ENCODE data around the gene DOCK9. TPM values are rescaled to one million over a fixed set of nuclear protein-coding genes. Genes with fewer than 3 reads are reported as not detected.
A peak's percentile ranks its signal among the peaks of the same experiment; 100 is the strongest.

Gene DOCK9
- total RNA-seq, 2 experiments from 2014 or later, result 33.4 to 36.9 TPM

DNA sequence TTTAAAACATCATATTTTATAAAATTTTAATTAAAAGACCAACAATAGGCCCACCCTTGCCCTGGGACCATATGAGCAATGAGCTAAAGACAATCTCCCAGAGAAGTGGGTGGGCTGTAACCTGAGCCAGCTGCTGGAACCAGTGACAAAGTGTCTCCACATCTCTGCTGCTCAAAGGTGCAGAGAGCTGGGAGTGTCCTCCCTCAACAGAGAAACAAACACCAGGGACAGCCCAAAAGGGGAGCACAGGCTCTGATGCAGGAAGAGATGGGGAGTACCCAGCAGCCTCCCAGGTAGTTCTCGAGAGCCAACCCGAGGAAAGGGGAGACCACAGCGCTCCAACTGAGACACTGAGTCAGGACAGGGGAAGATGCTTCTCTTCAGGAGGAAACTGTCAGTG, 39.1 kb downstream of the DOCK9 start:
- no peak for ATAC-seq
- POLR2A ChIA-PET, result no interaction called here
- Mint-ChIP-seq H3K4me3 (no peak overlapping the region), H3K27ac (no peak overlapping the region), H3K36me3 (ENCODE audit: low read depth) (peaks cover 13% of the 10 kb centered on the region), H3K27me3 (no peaks in the 10 kb centered on the region), H3K9me3 (peaks cover 13% of the 10 kb centered on the region), H3K4me1 (ENCODE audit: low read depth) (peaks cover 12% of the 10 kb centered on the region)
- CTCF ChIA-PET, result no interaction called here
- no peak for DNase-seq
- TF ChIP-seq, protein P1, sequence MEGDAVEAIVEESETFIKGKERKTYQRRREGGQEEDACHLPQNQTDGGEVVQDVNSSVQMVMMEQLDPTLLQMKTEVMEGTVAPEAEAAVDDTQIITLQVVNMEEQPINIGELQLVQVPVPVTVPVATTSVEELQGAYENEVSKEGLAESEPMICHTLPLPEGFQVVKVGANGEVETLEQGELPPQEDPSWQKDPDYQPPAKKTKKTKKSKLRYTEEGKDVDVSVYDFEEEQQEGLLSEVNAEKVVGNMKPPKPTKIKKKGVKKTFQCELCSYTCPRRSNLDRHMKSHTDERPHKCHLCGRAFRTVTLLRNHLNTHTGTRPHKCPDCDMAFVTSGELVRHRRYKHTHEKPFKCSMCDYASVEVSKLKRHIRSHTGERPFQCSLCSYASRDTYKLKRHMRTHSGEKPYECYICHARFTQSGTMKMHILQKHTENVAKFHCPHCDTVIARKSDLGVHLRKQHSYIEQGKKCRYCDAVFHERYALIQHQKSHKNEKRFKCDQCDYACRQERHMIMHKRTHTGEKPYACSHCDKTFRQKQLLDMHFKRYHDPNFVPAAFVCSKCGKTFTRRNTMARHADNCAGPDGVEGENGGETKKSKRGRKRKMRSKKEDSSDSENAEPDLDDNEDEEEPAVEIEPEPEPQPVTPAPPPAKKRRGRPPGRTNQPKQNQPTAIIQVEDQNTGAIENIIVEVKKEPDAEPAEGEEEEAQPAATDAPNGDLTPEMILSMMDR (IDR thresholded peaks at IDR 0.05), result no peak
- intact Hi-C loops (cut with micrococcal nuclease), result no loop called here

DNA sequence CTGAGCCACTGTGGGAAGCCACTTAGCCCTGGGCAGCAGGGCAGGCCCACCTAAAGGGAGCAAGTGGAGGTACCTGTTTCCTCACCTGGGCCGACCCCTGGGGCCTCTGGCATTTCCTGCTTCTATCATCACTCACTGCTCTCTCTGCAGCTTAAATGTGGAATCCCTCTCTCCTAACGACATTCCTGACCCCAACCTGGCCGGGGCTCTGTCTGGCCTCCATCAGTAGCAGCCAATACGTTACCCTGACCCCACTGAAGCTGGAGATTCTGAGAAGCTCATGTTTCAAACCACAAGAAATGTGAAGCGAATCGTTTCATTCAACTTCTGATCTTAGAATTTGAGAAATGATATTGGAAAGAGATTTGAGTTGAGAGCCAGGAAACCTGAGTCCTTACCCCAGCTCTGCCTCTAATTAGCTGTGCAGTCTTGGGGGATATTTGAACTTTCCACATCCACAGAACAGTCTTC, 39.9 kb downstream of the DOCK9 start:
- CTCF ChIA-PET, result no interaction called here
- H3K27me3 Mint-ChIP-seq, result no peaks in the 10 kb centered on the region
- H3K36me3 Mint-ChIP-seq (ENCODE audit: low read depth), result peaks cover 19% of the 10 kb centered on the region
- POLR2A ChIA-PET, result no interaction called here
- H3K4me3 Mint-ChIP-seq, result no peak overlapping the region
- DNase-seq, result no peak
- ATAC-seq, result no peak
- H3K27ac Mint-ChIP-seq, result no peak overlapping the region
- TF ChIP-seq, protein P1 (IDR thresholded peaks at IDR 0.05), result no peak
- H3K9me3 Mint-ChIP-seq, result peaks cover 18% of the 10 kb centered on the region
- peaks cover 16% of the 10 kb centered on the region for H3K4me1 Mint-ChIP-seq (ENCODE audit: low read depth)
- intact Hi-C loops (cut with micrococcal nuclease), result no loop called here

DNA sequence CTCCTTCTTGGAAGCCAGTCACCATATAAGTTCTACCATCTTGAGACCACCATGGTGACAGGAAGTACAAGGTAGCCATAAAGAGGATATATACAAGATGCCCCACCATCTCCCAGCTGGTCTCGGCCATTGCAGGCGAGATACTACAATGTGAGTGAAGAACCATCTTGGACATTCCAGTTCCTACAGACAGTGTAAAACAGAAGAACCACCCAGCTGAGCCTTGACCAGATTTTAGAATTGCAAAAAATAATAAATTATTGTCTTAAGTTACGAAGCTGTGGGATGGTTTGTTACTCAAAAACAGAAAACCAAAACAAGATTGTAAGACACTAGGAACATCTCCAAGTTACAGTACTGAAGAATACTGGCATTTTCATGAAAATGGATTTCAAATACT, 43.6 kb downstream of the DOCK9 start:
- Mint-ChIP-seq H3K4me3 (no peak overlapping the region), H3K36me3 (ENCODE audit: low read depth) (peaks cover 19% of the 10 kb centered on the region), H3K9me3 (peaks cover 18% of the 10 kb centered on the region), H3K27ac (no peak overlapping the region), H3K4me1 (ENCODE audit: low read depth) (peaks cover 19% of the 10 kb centered on the region), H3K27me3 (no peaks in the 10 kb centered on the region)
- intact Hi-C loops (cut with micrococcal nuclease), result no loop called here
- DNase-seq, result no peak
- ChIA-PET POLR2A (interaction anchor here (0.6 to 1.4 kb wide), 3 partner anchors 21 to 151 kb away, joined by 3 to 4 read pairs (median 3); no protein-coding TSS in a partner anchor), CTCF (interaction anchor here (1.2 to 1.3 kb wide), 2 partner anchors 8 to 91 kb away, joined by 3 read pairs; no protein-coding TSS in a partner anchor)
- TF ChIP-seq, protein P1 (IDR thresholded peaks at IDR 0.05), result no peak
- no peak for ATAC-seq

DNA sequence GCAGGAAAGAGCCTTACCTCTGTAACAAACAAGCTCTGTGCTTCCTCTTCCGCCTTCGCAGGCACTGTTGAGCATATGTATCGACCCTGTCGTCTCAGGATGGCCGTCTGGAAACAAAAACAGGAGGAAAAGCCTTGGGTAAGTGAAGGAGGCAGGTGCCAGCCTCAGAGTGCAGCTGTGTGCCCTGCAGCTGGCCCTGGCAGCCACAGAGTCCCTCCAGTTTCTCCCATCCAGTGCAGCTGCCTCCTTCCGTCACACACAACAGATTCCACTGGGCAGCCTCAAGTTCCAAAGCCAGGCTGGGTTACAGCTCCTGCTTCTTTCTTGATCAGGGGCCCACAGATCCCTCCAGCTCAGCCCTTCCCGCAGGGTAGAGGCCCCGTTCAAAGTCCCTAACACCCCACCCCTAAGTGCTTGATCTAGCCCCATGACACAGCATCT, 47.7 kb downstream of the DOCK9 start:
- H3K4me3 Mint-ChIP-seq, result peak overlapping the region; percentile 65
- TF ChIP-seq, protein P1 (IDR thresholded peaks at IDR 0.05), result no peak
- peak; percentile 47 for ATAC-seq
- no peaks in the 10 kb centered on the region for H3K27me3 Mint-ChIP-seq
- peaks cover 13% of the 10 kb centered on the region for H3K4me1 Mint-ChIP-seq (ENCODE audit: low read depth)
- ChIA-PET POLR2A (no interaction called here), CTCF (interaction anchor here (0.9 to 2.2 kb wide), 3 partner anchors 9 to 103 kb away, joined by 3 to 6 read pairs (median 3); no protein-coding TSS in a partner anchor)
- H3K27ac Mint-ChIP-seq, result peak overlapping the region; percentile 93
- peaks cover 15% of the 10 kb centered on the region for H3K36me3 Mint-ChIP-seq (ENCODE audit: low read depth)
- peak; percentile 16 for DNase-seq
- H3K9me3 Mint-ChIP-seq, result peaks cover 13% of the 10 kb centered on the region
- intact Hi-C loops (cut with micrococcal nuclease), result no loop called here

All from activated CD8-positive, alpha-beta T cell treated with anti-CD3 and anti-CD28 coated beads for 36 hours (primary cell).